HUES64 (cell line): ENCODE data around the gene TRIB2.

Experiments
- H3K27ac ChIP-seq: 2 replicates; pipeline ENCODE4 v1.7.0; 2013; ENCODE audit warnings: low read depth, low read length, inconsistent platforms
- H3K27me3 ChIP-seq: 2 replicates; pipeline ENCODE4 v1.6.1; 2013; ENCODE audit warnings: mild to moderate bottlenecking, low read length; ENCODE audit not compliant: insufficient read depth
- H3K36me3 ChIP-seq: 2 replicates; pipeline ENCODE4 v1.6.1; 2013; ENCODE audit warnings: mild to moderate bottlenecking, low read length; ENCODE audit not compliant: insufficient read depth
- H3K4me1 ChIP-seq: 2 replicates; pipeline ENCODE4 v1.6.1; 2013; ENCODE audit warnings: mild to moderate bottlenecking, low read length, moderate library complexity; ENCODE audit not compliant: insufficient read depth
- H3K4me3 ChIP-seq: 2 replicates; pipeline ENCODE4 v1.5.1; 2013; ENCODE audit warnings: mild to moderate bottlenecking, low read length, moderate library complexity
- H3K9ac ChIP-seq: 2 replicates; pipeline ENCODE4 v1.6.1; 2013; ENCODE audit warnings: mild to moderate bottlenecking, low read depth, low read length
- H3K9me3 ChIP-seq: 2 replicates; pipeline ENCODE4 v1.6.1; 2013; ENCODE audit warnings: low read depth, low read length; ENCODE audit not compliant: insufficient read depth
- WGBS: fragments of 150-250, 120-280 bp; methylation state at CpG from one replicate; pipeline ENCODE4 v1.1.7; 2013; ENCODE audit warnings: missing lambda C conversion rate; 5-methylcytosine and 5-hydroxymethylcytosine counted together

Gene TRIB2

DNA sequence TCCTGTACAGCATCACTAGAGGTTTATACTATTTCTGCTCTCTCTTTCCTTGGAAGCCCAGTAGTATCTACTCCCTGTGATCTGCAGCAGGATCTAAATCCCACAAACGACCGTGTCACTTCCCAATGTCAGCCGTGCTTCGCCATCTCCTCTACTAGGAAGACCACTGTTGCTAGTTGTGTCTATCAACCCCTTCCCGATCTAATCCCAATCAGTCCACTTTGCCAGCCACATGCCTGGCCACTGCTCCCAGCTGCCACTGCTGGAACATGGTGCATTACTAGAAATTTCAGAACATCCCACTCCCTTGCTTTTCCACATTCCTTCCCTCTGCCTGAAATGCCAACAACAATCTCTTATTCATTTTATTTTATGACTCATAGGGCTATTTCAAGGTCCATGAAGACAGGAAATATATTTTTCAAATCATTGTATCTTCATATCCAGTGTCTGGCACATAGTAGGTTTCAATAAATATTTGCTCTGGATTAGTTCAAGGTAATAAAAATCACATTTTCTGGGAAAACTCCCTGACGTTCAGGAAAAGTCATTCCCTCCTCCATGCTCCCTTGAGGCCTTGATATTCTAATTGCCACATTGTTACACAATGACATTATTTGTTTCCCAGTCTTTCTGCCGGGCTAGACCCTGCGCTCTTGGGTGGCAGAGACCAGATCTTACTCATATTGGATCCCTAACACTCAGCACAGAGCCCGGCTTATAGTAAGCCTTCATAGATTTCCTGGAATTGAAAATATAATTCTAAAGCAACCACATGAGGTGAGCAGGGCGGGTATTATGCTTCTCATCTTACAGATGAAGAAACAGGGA is 2.1 kb upstream of the TRIB2 start:
- 66% methylated on average over 10 of the region's 10 CpGs for WGBS
- peak overlapping the region; percentile 12; the same call in 1 of the 2 replicates for H3K4me3 ChIP-seq
- no peaks in the 10 kb centered on the region for H3K36me3 ChIP-seq
- no peak overlapping the region for H3K27ac ChIP-seq
- no peak overlapping the region for H3K9ac ChIP-seq
- peaks cover 3% of the 10 kb centered on the region; the same call in 1 of the 2 replicates for H3K27me3 ChIP-seq
- H3K9me3 ChIP-seq, result no peaks in the 10 kb centered on the region
- H3K4me1 ChIP-seq, result peaks cover 16% of the 10 kb centered on the region

DNA sequence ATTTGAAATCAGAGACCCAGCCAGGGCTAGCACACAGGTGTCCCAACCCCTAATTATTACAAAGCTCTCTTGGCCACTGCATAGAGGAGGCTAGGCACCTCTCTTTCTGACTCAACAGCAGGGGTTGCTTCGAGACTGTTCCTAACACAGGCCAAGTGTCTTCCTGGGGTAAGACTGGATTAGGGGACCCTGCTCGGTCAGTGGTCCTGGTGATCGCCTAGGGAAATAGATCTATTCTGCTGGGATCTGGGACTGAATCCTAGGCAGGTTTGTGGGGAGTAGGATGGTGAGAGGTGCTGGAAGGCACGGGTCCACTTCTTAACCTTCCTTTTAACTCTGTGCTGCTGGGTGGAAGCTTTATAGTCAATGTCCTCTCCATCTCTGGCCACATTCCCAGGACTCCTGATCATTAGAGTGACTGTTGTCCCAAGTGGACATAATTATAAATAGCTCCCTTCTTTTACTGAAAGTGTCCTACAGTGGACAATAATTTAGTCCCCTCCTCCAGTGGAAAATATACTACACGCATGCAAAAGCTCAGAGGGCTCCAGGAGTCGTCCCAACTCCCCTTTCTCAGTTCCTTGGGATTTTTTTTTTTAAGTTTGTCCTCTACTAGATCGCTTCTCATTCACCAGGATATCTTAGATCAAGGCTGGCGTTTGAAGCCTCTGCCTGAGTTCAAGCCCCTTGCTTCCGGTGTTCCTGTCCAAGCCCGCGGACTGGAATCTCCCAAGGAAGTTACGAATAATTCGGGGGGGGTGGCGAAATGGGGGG is 1.3 kb upstream of the TRIB2 start:
- H3K4me1 ChIP-seq, result peaks cover 24% of the 10 kb centered on the region
- H3K27me3 ChIP-seq, result peaks cover 8% of the 10 kb centered on the region
- H3K9me3 ChIP-seq, result no peaks in the 10 kb centered on the region
- 53% methylated on average over 14 of the region's 14 CpGs for WGBS
- no peak overlapping the region for H3K27ac ChIP-seq
- H3K4me3 ChIP-seq, result peak overlapping the region; percentile 95; the same call in 1 of the 2 replicates
- H3K36me3 ChIP-seq, result no peaks in the 10 kb centered on the region; the same call in 1 of the 2 replicates
- no peak overlapping the region for H3K9ac ChIP-seq

- WGBS, result 9% methylated on average over 3 of the region's 3 CpGs
Measured at GRCh38 chr2:12716032-12716281, 779 bp upstream of the TRIB2 start.

GRCh38 chr2:12717191-12718014 is 667 bp downstream of the TRIB2 start:
- peaks cover 11% of the 10 kb centered on the region for H3K27me3 ChIP-seq
- H3K27ac ChIP-seq, result peak overlapping the region; percentile 60
- peak overlapping the region; percentile 95 for H3K4me3 ChIP-seq
- H3K36me3 ChIP-seq, result no peaks in the 10 kb centered on the region; the same call in 1 of the 2 replicates
- no peaks in the 10 kb centered on the region for H3K9me3 ChIP-seq
- peak overlapping the region; percentile 94 for H3K9ac ChIP-seq
- H3K4me1 ChIP-seq, result peaks cover 42% of the 10 kb centered on the region
- WGBS, result under 1% methylated on average over 74 of the region's 74 CpGs

More at GRCh38 chr2:12716032-12716281, 779 bp upstream of the TRIB2 start:
- Histone ChIP-seq H3K9me3 (no peaks in the 10 kb centered on the region), H3K4me3 (peak overlapping the region; percentile 95), H3K9ac (peak overlapping the region; percentile 85), H3K27ac (no peak overlapping the region), H3K36me3 (no peaks in the 10 kb centered on the region; the same call in 1 of the 2 replicates), H3K4me1 (peaks cover 30% of the 10 kb centered on the region), H3K27me3 (peaks cover 11% of the 10 kb centered on the region)

DNA sequence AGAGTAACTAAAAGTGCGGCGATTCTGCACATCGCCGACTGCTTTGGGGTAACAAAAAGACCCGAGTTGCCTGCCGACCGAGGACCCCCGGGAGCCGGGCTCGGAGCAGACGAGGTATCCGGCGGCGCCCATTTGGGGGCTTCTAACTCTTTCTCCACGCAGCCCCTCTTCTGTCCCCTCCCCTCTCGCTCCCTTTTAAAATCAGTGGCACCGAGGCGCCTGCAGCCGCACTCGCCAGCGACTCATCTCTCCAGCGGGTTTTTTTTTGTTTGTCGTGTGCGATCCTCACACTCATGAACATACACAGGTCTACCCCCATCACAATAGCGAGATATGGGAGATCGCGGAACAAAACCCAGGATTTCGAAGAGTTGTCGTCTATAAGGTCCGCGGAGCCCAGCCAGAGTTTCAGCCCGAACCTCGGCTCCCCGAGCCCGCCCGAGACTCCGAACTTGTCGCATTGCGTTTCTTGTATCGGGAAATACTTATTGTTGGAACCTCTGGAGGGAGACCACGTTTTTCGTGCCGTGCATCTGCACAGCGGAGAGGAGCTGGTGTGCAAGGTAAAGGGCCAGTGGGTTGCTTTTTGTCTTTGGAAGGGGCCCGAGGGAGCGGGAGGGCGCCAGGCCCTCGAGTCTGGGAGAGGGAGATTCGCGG is 1.4 kb downstream of the TRIB2 start:
- peaks cover 4% of the 10 kb centered on the region for H3K36me3 ChIP-seq
- no peaks in the 10 kb centered on the region for H3K9me3 ChIP-seq
- H3K27ac ChIP-seq, result peak overlapping the region; percentile 66
- WGBS, result under 1% methylated on average over 50 of the region's 50 CpGs
- H3K4me3 ChIP-seq, result peak overlapping the region; percentile 95
- H3K4me1 ChIP-seq, result peaks cover 42% of the 10 kb centered on the region
- H3K9ac ChIP-seq, result peak overlapping the region; percentile 94
- peaks cover 11% of the 10 kb centered on the region for H3K27me3 ChIP-seq

- H3K27me3 ChIP-seq, result peaks cover 11% of the 10 kb centered on the region
- peak overlapping the region; percentile 95 for H3K4me3 ChIP-seq
- peaks cover 42% of the 10 kb centered on the region for H3K4me1 ChIP-seq
- peak overlapping the region; percentile 66 for H3K27ac ChIP-seq
- under 1% methylated on average over 33 of the region's 33 CpGs for WGBS
- peak overlapping the region; percentile 94 for H3K9ac ChIP-seq
- H3K9me3 ChIP-seq, result no peaks in the 10 kb centered on the region
- peaks cover 11% of the 10 kb centered on the region for H3K36me3 ChIP-seq
Measured at GRCh38 chr2:12718711-12719399, 2.1 kb downstream of the TRIB2 start.

DNA sequence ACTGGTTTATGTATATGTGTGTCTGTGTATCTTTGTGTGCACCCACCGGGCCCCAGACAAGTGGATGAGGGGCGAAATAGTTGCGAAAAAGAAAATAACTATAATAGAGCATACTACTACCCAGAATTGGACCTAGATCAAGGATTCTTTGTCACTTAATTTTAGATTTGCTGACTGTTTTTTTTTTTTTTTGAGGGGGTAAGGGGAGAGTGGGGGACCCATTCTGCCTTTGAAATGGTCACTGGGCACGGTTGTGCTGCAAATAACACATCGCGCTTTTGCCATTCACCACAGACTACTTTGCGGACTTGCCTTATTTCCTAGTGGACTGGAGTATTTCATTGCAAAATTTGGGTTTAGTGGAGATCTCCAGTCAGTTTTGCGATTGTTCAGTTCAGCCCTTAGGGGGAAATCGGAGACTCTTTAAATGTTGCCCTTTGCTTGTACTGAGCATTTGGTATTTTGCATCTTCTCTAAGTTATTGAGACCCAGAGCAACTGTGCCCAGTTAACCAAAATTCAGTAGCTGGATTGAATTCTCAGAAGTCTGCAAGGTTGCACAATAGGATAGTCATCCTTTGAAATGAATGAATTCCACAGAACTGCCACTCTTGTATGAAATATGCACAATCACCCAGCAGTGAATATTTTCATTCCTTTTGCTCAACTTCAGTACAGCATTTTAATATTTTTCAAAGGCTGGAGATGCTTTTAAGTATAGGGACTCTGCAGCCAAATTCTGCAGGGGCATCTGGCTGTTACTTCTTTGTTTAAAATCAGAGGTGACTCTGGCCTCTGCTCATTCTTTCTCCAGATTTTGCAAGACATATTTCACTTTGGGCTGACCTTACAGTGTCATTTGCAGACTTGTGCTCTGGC is 2.9 kb downstream of the TRIB2 start:
- Histone ChIP-seq H3K9ac (peak overlapping the region; percentile 94), H3K27ac (peak overlapping the region; percentile 66), H3K36me3 (peaks cover 19% of the 10 kb centered on the region), H3K9me3 (no peaks in the 10 kb centered on the region), H3K4me1 (peaks cover 39% of the 10 kb centered on the region), H3K27me3 (peaks cover 11% of the 10 kb centered on the region), H3K4me3 (peak overlapping the region; percentile 95)
- 23% methylated on average over 6 of the region's 9 CpGs for WGBS

- peaks cover 33% of the 10 kb centered on the region for H3K4me1 ChIP-seq
- peak overlapping the region; percentile 95 for H3K4me3 ChIP-seq
- peak overlapping the region; percentile 94; the same call in 1 of the 2 replicates for H3K9ac ChIP-seq
- H3K36me3 ChIP-seq, result peaks cover 25% of the 10 kb centered on the region
- WGBS, result 53% methylated on average over 1 of the region's 1 CpG
- peaks cover 11% of the 10 kb centered on the region for H3K27me3 ChIP-seq
- no peaks in the 10 kb centered on the region for H3K9me3 ChIP-seq
- H3K27ac ChIP-seq, result no peak overlapping the region
Measured at GRCh38 chr2:12720278-12720620, 3.5 kb downstream of the TRIB2 start.

- WGBS, result 82% methylated on average over 2 of the region's 2 CpGs
- Histone ChIP-seq H3K9ac (no peak overlapping the region), H3K4me1 (peaks cover 27% of the 10 kb centered on the region), H3K36me3 (peaks cover 31% of the 10 kb centered on the region), H3K4me3 (peak overlapping the region; percentile 95; the same call in 1 of the 2 replicates), H3K27me3 (peaks cover 11% of the 10 kb centered on the region), H3K27ac (no peak overlapping the region), H3K9me3 (no peaks in the 10 kb centered on the region)
Measured at GRCh38 chr2:12720754-12721378, 4.1 kb downstream of the TRIB2 start.
